ENCODE measurements around the gene ZNF148. TPM values are rescaled to one million over a fixed set of nuclear protein-coding genes. Genes with fewer than 3 reads are reported as not detected.

ZNF148 gene
- total RNA-seq (2021) = 21.6 and 24.8 TPM in 2 replicates
- long read RNA-seq, full-length matches to known transcripts = 63 of 81 reads
- long read RNA-seq, partial matches to known transcripts = 7 of 81 reads
- long read RNA-seq, other reads (novel, unspliced or antisense) = 11 of 81 reads

- peak within 1 kb of the TSS; percentile 86 for H3K9ac ChIP-seq (ENCODE audit: extremely low read depth, insufficient read length, low read length)
- H2BK120ac ChIP-seq (ENCODE audit: low read depth, low read length, poor library complexity, severe bottlenecking) = no peak within 1 kb of the TSS
- Mint-ChIP-seq H3K27me3 (ENCODE audit: low read depth) (no peaks in the 10 kb centered on the region), H3K4me3 (peak within 1 kb of the TSS; percentile 95 to 97), H3K27ac (peak within 1 kb of the TSS; percentile 78 to 96 (median 93)), H3K4me1 (peaks cover 28 to 32% of the 10 kb centered on the region in 2 experiments), H3K9me3 (no peaks in the 10 kb centered on the region), H3K36me3 (ENCODE audit: insufficient read depth in 1 of 3, low read depth in 3 of 3) (peaks cover 0 to 4% (median 0%) of the 10 kb centered on the region in 3 experiments; a peak in 3 of 7 replicates)
- no peak within 1 kb of the TSS for H3T11ph ChIP-seq (ENCODE audit: low read length)
- peaks cover 16% of the 10 kb centered on the region; the same call in 1 of the 2 replicates for H3K79me2 ChIP-seq (ENCODE audit: insufficient read depth, low read length)
- H3K4ac ChIP-seq (ENCODE audit: low read depth, low read length) = no peak within 1 kb of the TSS; the same call in 1 of the 2 replicates
- no peak within 1 kb of the TSS for H4K8ac ChIP-seq (replicated peaks; ENCODE audit: insufficient read length, low read depth, low read length)
- H2BK15ac ChIP-seq (ENCODE audit: low read depth, low read length) = no peak within 1 kb of the TSS
- 0 out of 2 replicates have a peak, but pooled peaks cover 4% of the 10 kb centered on the region for H3K4me1 ChIP-seq (ENCODE audit: insufficient read depth, low read length)
- H4K91ac ChIP-seq (ENCODE audit: insufficient read length, low read depth, low read length) = no peak within 1 kb of the TSS
- H4K20me1 ChIP-seq (ENCODE audit: control insufficient read depth, insufficient read depth, insufficient read length) = no peaks in the 10 kb centered on the region
- H3K14ac ChIP-seq (ENCODE audit: insufficient read depth, low read length) = peak within 1 kb of the TSS; percentile 86
- peak within 1 kb of the TSS; percentile 52 for H3K56ac ChIP-seq (ENCODE audit: insufficient read length, low read depth, low read length)
- H2AK5ac ChIP-seq (ENCODE audit: insufficient read length, low read length) = no peak within 1 kb of the TSS
- no peak within 1 kb of the TSS for H3K23ac ChIP-seq (ENCODE audit: insufficient read length, low read depth, low read length)
- TF ChIP-seq CTCF (conservative IDR thresholded peaks at IDR 0.05) = no peak
- peaks cover 12% of the 10 kb centered on the region for H3K23me2 ChIP-seq (ENCODE audit: insufficient read length, low read depth, low read length, poor library complexity, severe bottlenecking)
- peaks cover 2% of the 10 kb centered on the region for H3K79me1 ChIP-seq (ENCODE audit: insufficient read depth, low read depth, low read length, poor library complexity, severe bottlenecking)
- no peak within 1 kb of the TSS for H4K5ac ChIP-seq (ENCODE audit: insufficient read length, low read depth, low read length)
- H3K4me2 ChIP-seq (ENCODE audit: insufficient read depth, insufficient read length, low read length) = peak within 1 kb of the TSS; percentile 83
- no peak within 1 kb of the TSS for H2BK12ac ChIP-seq (ENCODE audit: insufficient read length, low read depth, low read length)
- H2AFZ ChIP-seq (ENCODE audit: low read length) = no peak within 1 kb of the TSS
- peak within 1 kb of the TSS; percentile 86 for H3K18ac ChIP-seq (ENCODE audit: insufficient read length, low read depth, low read length)
- no peak within 1 kb of the TSS for H3K27ac ChIP-seq (ENCODE audit: insufficient read length, low read depth, low read length)
- no peak within 1 kb of the TSS for H2BK5ac ChIP-seq (ENCODE audit: insufficient read length, low read length)
- DNase-seq = peak; percentile 90
- H2BK20ac ChIP-seq (ENCODE audit: low read depth, low read length, poor library complexity, severe bottlenecking) = no peak within 1 kb of the TSS
- no peaks in the 10 kb centered on the region for H3K9me3 ChIP-seq (ENCODE audit: control insufficient read depth, low read depth, low read length)
- H3K27me3 ChIP-seq (ENCODE audit: insufficient read depth, low read length) = no peaks in the 10 kb centered on the region
- WGBS (ENCODE audit: extremely low coverage, insufficient read length, low lambda C conversion rate) = no CpG with 5 or more reads among the region's 69 CpGs
Measured at GRCh38 chr3:125374996-125375941, at the start of gene ZNF148. TSS of gene ZNF148 (minus strand) at chr3:125375325. CDS start at chr3:125313640, 61,685 bp downstream.

Data from H9 (cell line).